Naive B cell (primary cell): ENCODE data around the gene FOXO6. TPM values are rescaled to one million over a fixed set of nuclear protein-coding genes. Genes with fewer than 3 reads are reported as not detected.

Experiments
- ATAC-seq, 2 donors: fragments of 150-1000 bp; cut with Tn5 transposase; 2 replicates each; pipeline ENCODE4 v1.10.0; 2021; ENCODE audit warnings: low read depth in 2 of 2, mild to moderate bottlenecking in 2 of 2, moderate library complexity in 2 of 2
- DNase-seq: peaks from one replicate; pipeline ENCODE4 v3.0.0; 2022
- H3K27ac Mint-ChIP-seq, 6 donors: one replicate each; pipeline ENCODE4 v1.8.0; 2020 to 2022; ENCODE audit warnings: mild to moderate bottlenecking in 6 of 6, mixed read lengths in 6 of 6, moderate library complexity in 5 of 6, inconsistent platforms in 2 of 6
- H3K27me3 Mint-ChIP-seq, 3 donors: one replicate each; pipeline ENCODE4 v1.8.0; 2021 to 2022; ENCODE audit warnings: mixed read lengths in 3 of 3, mild to moderate bottlenecking in 1 of 3
- H3K36me3 Mint-ChIP-seq, 2 donors: one replicate each; pipeline ENCODE4 v1.8.0; 2020 to 2022; ENCODE audit warnings: mixed read lengths in 2 of 2, inconsistent platforms in 1 of 2, mild to moderate bottlenecking in 1 of 2
- H3K4me1 Mint-ChIP-seq, 3 donors: one replicate each; pipeline ENCODE4 v1.8.0; 2020 to 2022; ENCODE audit warnings: mixed read lengths in 3 of 3, inconsistent platforms in 1 of 3, mild to moderate bottlenecking in 1 of 3, moderate library complexity in 1 of 3
- H3K4me3 Mint-ChIP-seq, 8 donors: one replicate each; pipeline ENCODE4 v1.8.0; 2020 to 2022; ENCODE audit warnings: mild to moderate bottlenecking in 8 of 8, mixed read lengths in 8 of 8, moderate library complexity in 8 of 8, inconsistent platforms in 2 of 8
- H3K9me3 Mint-ChIP-seq, 7 donors: one replicate each; pipeline ENCODE4 v1.8.0; 2020 to 2022; ENCODE audit warnings: mixed read lengths in 7 of 7, mild to moderate bottlenecking in 5 of 7, inconsistent platforms in 2 of 7, moderate library complexity in 1 of 7
- polyA plus RNA-seq, 6 donors: library from polyadenylated mRNA; unstranded; fragments of 300-500 nt; fragmentation: Illumina TruSeq; gene quantifications; one replicate each; pipeline ENCODE4 v1.2.3, GENCODE V29; 2021; ENCODE audit warnings: low read depth in 6 of 6

The FOXO6 gene
- polyA plus RNA-seq, 6 donors from 2014 or later = 0.21 TPM; not detected in 5

DNA sequence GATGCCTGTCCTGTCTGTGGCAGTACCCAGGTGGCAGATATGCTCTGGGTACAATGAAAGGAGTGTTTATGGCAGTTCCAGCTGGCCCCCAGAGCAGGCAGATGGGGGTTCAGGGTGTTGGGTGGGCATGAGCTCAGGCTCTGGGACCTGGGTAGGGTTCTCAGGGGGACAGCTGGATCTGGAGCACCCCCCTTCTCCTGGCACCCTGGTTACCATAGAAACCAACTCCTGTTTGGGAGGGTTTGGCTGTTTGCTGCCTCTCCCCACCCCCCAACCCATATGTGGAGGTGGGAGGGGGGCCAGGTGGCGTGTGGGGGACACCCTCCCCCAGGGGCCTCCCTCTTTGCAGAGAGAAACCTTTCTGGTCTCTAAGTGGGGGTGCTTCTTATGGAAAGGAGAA lies 7.1 kb downstream of the FOXO6 start:
- H3K27me3 Mint-ChIP-seq = peaks cover 10 to 62% (median 40%) of the 10 kb centered on the region in 3 donors

DNA sequence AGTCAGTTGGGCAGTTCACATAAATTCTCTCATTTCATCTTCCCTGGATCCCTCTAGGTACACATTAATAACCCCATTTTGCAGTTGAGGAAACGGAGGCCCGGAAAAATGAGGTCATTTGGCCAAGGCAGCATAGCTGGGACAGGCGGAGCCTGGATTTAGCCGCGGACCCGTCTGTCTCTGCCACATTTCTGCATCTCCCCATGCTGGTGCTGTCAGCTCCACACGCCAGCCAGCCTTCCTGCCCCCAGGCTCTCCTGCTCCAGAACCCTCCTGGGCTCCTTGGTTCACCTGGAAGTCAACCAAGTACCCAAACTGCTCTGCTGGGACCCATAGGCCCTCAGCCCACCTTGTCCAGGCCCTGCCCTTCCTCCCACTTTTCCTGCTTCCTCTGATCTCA lies 7.6 kb downstream of the FOXO6 start:
- Mint-ChIP-seq H3K9me3 (no peaks in the 10 kb centered on the region), H3K4me1 (peaks cover 12 to 43% (median 12%) of the 10 kb centered on the region in 3 donors), H3K4me3 (peak overlapping the region in 2 of 8 donors; percentile 26 to 74), H3K36me3 (no peaks in the 10 kb centered on the region), H3K27me3 (peaks cover 10 to 59% (median 36%) of the 10 kb centered on the region in 3 donors), H3K27ac (no peak overlapping the region)
- no peak for ATAC-seq
- DNase-seq = no peak

More for the DNA sequence above, 7.1 kb downstream of the FOXO6 start:
- no peaks in the 10 kb centered on the region for H3K36me3 Mint-ChIP-seq
- peaks cover 15 to 47% (median 17%) of the 10 kb centered on the region in 3 donors for H3K4me1 Mint-ChIP-seq
- no peak overlapping the region for H3K27ac Mint-ChIP-seq
- no peak for DNase-seq
- peak overlapping the region in 1 of 8 donors; percentile 76 for H3K4me3 Mint-ChIP-seq
- H3K9me3 Mint-ChIP-seq = no peaks in the 10 kb centered on the region
- no peak for ATAC-seq

DNA sequence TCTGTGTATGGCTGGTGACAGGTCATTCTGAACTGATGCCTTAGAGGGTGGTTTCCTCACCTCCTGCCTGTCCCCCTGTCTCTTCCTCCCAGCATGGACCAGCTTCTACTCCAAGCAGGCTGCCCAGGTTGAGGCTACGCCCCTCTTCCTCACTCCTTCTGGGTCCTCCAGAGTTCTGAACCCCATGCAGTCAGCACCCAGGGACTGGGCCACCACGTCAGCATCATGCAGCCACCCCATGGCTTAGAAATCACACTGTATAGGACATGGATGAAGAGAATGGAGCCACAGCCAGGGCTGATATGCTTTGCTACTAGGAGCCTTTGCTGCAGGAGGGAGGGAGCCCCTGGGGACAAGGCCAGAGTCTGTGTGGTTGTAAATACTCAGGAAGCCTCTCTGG lies 8.3 kb downstream of the FOXO6 start:
- DNase-seq = no peak
- ATAC-seq = no peak
- H3K4me3 Mint-ChIP-seq = peak overlapping the region in 2 of 8 donors; percentile 74 to 87
- H3K27me3 Mint-ChIP-seq = peaks cover 10 to 58% (median 34%) of the 10 kb centered on the region in 3 donors
- no peaks in the 10 kb centered on the region for H3K36me3 Mint-ChIP-seq
- peaks cover 10 to 40% (median 11%) of the 10 kb centered on the region in 3 donors for H3K4me1 Mint-ChIP-seq
- peak overlapping the region in 2 of 6 donors; percentile 77 to 89 for H3K27ac Mint-ChIP-seq
- H3K9me3 Mint-ChIP-seq = no peaks in the 10 kb centered on the region

DNA sequence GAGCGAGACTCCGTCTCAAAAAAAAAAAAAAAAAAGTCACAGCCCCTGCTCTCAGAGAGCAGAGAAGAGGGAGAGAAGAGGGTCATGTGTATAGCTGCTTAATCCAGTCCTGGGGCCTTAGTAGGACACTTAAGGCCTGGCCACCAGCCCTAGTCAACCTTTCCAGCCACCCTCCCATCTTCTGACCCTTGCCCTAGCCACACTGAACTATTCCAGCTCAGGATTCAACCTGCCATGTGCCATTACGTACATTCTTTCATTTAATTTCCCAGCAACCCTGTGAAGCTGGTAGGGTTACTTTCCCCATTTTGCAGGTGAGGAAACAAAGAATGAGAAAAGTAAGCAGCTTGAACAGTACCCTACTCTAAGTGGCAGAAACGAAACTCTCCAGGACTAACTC lies 9.0 kb downstream of the FOXO6 start:
- DNase-seq (no peak), ATAC-seq (no peak)
- Mint-ChIP-seq H3K27ac (peak overlapping the region in 1 of 6 donors; percentile 77), H3K4me3 (peak overlapping the region in 1 of 8 donors; percentile 33), H3K9me3 (no peaks in the 10 kb centered on the region), H3K36me3 (no peaks in the 10 kb centered on the region), H3K4me1 (peaks cover 8 to 33% (median 11%) of the 10 kb centered on the region in 3 donors), H3K27me3 (peaks cover 8 to 51% (median 27%) of the 10 kb centered on the region in 3 donors)

DNA sequence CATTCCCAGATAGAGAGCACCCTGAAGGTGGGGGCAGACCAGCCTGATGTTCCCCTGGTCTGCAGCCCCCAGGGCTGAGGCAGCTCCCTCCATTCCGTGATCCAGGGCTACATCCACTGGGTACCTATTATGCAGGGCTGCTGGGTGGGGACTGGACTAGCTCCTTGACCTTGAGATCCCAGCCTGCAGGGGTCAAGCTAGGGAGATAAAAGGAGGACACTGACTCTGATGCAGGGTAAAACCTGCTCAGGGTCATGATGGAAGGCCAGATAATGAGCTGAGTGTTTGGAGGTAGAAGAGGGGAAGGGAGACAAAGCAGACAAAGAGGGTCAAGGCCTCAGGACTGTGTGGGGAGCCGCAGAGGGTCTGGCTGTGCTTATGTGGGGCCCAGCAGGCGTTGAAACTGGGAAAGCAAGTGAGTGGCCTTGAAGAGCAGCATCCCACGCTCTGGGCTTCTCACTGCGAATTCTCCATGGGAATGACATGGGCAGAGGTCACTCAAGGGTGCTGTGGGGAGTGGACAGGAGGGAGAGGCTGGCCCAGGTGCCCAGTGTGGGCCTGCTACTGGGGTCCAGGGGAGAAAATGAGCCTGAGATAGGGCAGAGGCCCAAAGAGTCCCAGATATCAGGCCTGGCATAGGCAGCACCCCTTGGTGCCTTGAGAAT lies 9.7 kb downstream of the FOXO6 start:
- ATAC-seq = no peak
- peak overlapping the region in 1 of 8 donors; percentile 40 for H3K4me3 Mint-ChIP-seq
- H3K9me3 Mint-ChIP-seq = no peaks in the 10 kb centered on the region
- H3K27me3 Mint-ChIP-seq = peaks cover 10 to 54% (median 32%) of the 10 kb centered on the region in 3 donors
- H3K36me3 Mint-ChIP-seq = no peaks in the 10 kb centered on the region
- no peak for DNase-seq
- peak overlapping the region in 1 of 6 donors; percentile 48 for H3K27ac Mint-ChIP-seq
- peaks cover 6 to 30% (median 11%) of the 10 kb centered on the region in 3 donors for H3K4me1 Mint-ChIP-seq

DNA sequence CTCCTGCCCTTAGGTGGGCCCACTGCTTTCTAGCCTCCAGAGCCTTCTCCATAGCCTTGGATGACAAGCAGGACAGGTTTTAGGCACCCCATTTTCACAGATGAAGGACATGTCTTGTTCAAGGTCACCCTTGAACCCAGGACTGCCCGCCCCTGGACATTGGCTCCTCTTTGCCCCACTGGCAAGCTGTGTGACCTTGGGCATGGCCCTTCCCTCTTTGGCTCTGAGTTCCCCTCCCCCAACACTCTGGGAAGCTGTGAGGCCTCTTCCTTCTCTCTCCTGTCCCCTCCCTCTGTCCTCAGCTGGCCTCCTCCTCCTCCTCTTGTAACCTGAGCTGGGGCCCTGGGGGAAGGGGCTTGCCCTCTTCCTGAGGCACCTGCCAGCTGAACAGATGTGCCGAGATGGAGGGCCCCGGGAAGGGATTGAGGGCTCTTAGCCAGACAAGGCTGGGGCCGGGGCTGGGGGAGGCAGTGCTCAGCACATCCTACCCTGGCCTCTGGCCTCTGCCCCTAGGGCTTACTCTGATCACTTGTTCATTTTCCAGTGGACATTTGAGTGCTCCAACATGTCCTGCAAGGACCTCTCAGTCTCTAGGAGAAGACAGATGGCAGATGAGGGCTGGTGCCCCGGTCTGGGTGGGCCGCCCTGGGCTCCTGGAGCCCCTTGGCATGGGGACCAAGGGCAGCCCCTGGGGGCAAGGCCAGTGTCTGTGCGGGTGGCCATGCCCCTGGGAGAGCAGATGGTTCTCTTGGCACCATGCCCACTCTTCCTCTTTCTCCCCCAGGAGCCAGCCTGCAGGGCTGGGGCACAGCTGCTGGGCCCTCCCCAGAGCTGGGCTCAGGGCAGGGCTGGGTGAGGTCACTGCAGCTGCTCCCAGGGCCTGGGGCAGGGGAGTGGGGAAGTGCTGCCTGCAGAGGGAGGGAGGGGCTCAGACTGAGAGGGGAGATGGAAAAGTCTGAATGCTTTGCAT lies 10.7 kb downstream of the FOXO6 start:
- no peak for DNase-seq
- Mint-ChIP-seq H3K4me1 (peaks cover 3 to 26% (median 8%) of the 10 kb centered on the region in 3 donors), H3K27me3 (peaks cover 10 to 60% (median 33%) of the 10 kb centered on the region in 3 donors), H3K36me3 (no peaks in the 10 kb centered on the region), H3K4me3 (peak overlapping the region in 1 of 8 donors; percentile 69), H3K9me3 (no peaks in the 10 kb centered on the region), H3K27ac (peak overlapping the region in 1 of 6 donors; percentile 8)
- peak; percentile 32 to 35 for ATAC-seq

DNA sequence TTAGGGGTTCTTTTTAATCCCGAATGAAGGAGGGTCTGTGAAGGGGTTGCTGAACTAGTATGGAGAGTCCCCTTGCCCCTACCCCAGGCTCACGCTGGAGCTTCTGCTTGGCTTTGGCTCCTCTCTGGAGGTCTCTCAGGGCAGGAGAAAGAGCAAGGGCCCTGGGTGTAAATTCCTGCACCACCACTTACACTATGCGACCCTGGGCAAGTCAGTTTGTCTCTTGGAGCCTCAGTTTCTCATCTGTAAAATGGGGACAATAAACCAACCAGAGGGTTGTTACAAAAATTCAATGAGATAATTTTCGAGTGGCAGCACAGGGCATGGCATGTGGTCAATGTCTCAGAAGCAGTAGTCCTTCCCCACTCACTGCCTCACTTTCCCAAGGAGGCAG lies 11.4 kb downstream of the FOXO6 start:
- Mint-ChIP-seq H3K27ac (no peak overlapping the region), H3K36me3 (no peaks in the 10 kb centered on the region), H3K4me3 (no peak overlapping the region), H3K27me3 (peaks cover 10 to 54% (median 28%) of the 10 kb centered on the region in 3 donors), H3K9me3 (no peaks in the 10 kb centered on the region), H3K4me1 (peaks cover 0 to 19% (median 2%) of the 10 kb centered on the region in 3 donors)
- DNase-seq (no peak), ATAC-seq (no peak)

DNA sequence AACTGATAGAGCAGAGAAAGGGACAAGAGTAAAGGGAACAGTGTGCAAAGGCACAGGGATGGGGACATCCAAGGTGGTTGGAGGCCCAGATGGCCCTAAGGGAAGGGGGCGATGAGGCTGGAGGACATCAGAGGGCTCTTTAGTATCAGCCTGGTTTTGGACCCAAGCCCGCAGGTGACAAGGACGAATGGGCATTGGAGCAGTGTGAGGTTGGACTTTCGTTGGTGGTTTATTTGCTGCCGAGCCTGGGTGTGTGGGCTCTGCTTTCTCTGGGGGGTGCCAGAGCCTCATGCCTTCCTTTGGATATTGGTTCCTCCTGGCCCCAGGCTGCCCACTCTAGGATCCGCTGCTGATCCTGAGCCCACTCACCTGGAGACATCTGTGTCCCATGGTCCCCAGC lies 12.1 kb downstream of the FOXO6 start:
- H3K27me3 Mint-ChIP-seq = peaks cover 10 to 48% (median 24%) of the 10 kb centered on the region in 3 donors
- H3K4me3 Mint-ChIP-seq = peak overlapping the region in 1 of 8 donors; percentile 18
- peaks cover 0 to 15% (median 0%) of the 10 kb centered on the region in 3 donors for H3K4me1 Mint-ChIP-seq
- no peak overlapping the region for H3K27ac Mint-ChIP-seq
- no peaks in the 10 kb centered on the region for H3K36me3 Mint-ChIP-seq
- ATAC-seq (no peak), DNase-seq (no peak)
- H3K9me3 Mint-ChIP-seq = no peaks in the 10 kb centered on the region

DNA sequence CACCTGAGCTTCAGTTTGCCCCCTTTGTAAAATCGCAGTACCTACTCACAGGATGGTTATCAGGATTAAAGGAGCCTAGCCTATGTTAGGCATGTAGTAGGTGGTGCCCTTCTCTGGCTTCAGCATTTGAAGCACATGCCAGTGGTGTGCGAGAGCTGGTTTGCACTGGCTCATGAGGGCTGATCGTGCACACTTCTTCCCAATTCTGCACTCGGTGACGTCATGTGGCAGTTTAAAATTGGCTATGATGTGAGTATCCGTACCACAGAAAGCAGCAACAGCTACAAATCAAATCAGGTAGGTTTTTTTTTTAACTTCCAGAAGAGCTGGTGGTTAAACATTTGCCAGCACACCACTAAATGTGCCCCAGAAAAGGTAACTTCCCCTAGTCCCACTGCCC lies 13.5 kb downstream of the FOXO6 start:
- no peaks in the 10 kb centered on the region for H3K9me3 Mint-ChIP-seq
- no peaks in the 10 kb centered on the region for H3K36me3 Mint-ChIP-seq
- peaks cover 3 to 26% (median 4%) of the 10 kb centered on the region in 3 donors for H3K4me1 Mint-ChIP-seq
- peaks cover 10 to 45% (median 15%) of the 10 kb centered on the region in 3 donors for H3K27me3 Mint-ChIP-seq
- no peak for DNase-seq
- ATAC-seq = no peak
- H3K27ac Mint-ChIP-seq = no peak overlapping the region
- no peak overlapping the region for H3K4me3 Mint-ChIP-seq

DNA sequence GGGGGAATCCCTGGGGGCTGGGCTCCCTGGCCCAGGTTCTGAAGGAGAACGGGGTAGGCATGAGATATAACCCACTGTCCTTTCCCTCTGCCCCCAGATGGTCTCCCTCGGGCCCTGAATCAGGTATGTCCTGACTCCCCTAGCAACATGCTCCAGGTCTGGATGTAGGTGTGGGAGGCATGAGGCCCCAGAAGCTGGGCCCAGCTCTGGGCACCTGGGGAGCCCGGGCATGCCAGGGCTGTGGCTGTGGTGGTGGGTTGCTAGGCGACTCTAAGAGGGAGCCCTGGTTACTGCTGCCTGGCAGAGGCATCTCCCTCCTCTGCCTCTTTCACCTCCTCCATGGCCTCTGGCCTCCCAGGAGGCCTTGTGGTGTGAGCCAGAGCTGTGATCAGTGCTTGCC lies 16.2 kb downstream of the FOXO6 start:
- no peak for DNase-seq
- Mint-ChIP-seq H3K36me3 (no peaks in the 10 kb centered on the region), H3K4me3 (peak overlapping the region in 1 of 8 donors; percentile 62), H3K27ac (no peak overlapping the region), H3K9me3 (no peaks in the 10 kb centered on the region), H3K27me3 (peaks cover 5 to 38% (median 17%) of the 10 kb centered on the region in 3 donors), H3K4me1 (peaks cover 13 to 36% (median 18%) of the 10 kb centered on the region in 3 donors)
- no peak for ATAC-seq

DNA sequence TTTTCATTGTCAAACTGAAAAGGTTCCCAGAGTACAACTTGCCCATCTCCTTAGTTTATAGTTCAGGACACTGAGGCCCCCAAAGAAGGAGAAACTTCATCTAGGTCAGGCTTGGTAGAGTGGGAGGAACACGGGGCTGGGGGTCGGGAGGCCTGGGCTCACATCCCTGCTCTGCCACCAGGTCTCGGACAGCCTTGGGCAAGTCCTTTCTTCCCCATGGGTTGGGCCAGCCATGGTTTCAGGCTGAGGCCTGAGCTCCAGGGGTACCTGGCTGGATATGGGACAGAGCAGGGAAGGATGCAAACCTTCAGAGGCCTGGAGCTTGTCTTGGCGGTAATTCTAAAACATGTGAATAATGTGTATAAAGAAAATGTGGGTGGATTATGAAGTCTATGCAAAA lies 17.0 kb downstream of the FOXO6 start:
- ATAC-seq (no peak), DNase-seq (no peak)
- Mint-ChIP-seq H3K4me1 (peaks cover 18 to 41% (median 22%) of the 10 kb centered on the region in 3 donors), H3K27me3 (peaks cover 6 to 42% (median 22%) of the 10 kb centered on the region in 3 donors), H3K36me3 (no peaks in the 10 kb centered on the region), H3K9me3 (no peaks in the 10 kb centered on the region), H3K4me3 (no peak overlapping the region), H3K27ac (no peak overlapping the region)

DNA sequence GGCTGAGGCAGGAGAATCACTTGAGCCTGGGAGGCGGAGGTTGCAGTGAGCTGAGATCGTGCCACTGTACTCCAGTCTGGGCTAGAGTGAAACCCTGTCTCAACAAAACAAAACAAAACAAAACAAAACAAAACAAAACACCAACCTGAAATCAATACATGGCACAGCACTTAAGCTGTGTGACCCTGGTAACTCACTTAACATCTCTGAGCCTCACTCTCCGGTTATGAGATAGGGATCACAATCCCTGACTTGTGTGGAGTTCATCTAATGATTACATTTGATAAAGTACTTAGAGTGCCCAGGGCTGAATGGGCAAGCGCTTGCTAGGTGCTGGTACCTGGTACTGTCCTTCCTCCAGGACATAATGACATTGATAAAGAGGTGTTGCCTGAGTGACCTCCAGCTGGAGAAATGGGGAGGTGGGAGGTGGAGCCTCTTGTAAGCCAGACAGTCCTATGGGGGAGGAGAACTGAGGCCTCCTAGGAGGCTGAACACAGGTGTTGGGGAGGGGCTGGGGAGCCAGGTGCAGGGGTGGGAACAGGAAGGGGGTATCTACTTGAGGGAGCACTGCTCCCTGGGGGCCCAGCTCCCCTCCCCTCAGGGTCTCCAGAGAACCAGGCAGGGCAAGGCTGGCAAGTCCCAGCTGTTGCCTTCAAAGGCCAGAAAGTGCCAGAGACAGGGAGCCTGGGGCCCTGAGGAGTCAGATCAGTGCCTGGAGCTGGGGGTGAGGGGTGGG lies 17.9 kb downstream of the FOXO6 start:
- DNase-seq (no peak), ATAC-seq (no peak)
- Mint-ChIP-seq H3K4me1 (peaks cover 25 to 48% (median 28%) of the 10 kb centered on the region in 3 donors), H3K27me3 (peaks cover 12 to 47% (median 32%) of the 10 kb centered on the region in 3 donors), H3K4me3 (peak overlapping the region in 4 of 8 donors; percentile 64 to 81 (median 68)), H3K36me3 (peaks cover 0 to 6% of the 10 kb centered on the region in 2 donors), H3K9me3 (no peaks in the 10 kb centered on the region), H3K27ac (peak overlapping the region in 2 of 6 donors; percentile 27 to 63)

DNA sequence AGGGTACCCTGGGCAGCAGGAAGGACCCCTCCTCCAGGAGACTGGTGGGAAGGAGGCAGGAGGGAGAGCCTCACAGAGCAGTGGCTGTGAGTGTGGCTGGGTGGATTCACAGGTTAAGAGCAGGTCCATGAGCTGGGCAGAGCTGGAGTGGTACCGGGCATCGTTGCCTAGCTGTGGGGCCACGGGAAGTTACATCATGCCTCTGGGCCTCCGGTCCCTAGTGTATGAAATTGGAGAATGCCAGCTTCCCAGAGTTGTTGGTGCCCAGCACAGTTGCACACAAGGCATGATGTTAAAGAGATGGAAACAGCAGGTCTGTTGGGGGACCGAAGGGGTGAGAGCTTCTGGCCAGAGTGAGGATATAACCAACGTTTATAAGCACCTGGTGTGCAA lies 18.5 kb downstream of the FOXO6 start:
- ATAC-seq = no peak
- Mint-ChIP-seq H3K27ac (peak overlapping the region in 2 of 6 donors; percentile 27 to 59), H3K4me1 (peaks cover 27 to 48% (median 28%) of the 10 kb centered on the region in 3 donors), H3K4me3 (peak overlapping the region in 7 of 8 donors; percentile 16 to 91 (median 79)), H3K36me3 (peaks cover under 1 to 9% of the 10 kb centered on the region in 2 donors), H3K27me3 (peaks cover 13 to 51% (median 37%) of the 10 kb centered on the region in 3 donors), H3K9me3 (no peaks in the 10 kb centered on the region)
- no peak for DNase-seq
